HepG2 (cell line): ENCODE data around the gene MIGA2. TPM values are rescaled to one million over a fixed set of nuclear protein-coding genes. Genes with fewer than 3 reads are reported as not detected.

Experiments
- ARNTL ChIP-seq: sonication (generic); formaldehyde crosslinking; IDR thresholded peaks from 2 replicates; pipeline ENCODE4 v1.4.0; 2020; ENCODE audit warnings: mild to moderate bottlenecking, missing genetic modification reagents
- ASH2L ChIP-seq: fragments of 300-600, 200-600 bp; sonication (generic); IDR thresholded peaks from 2 replicates; pipeline ENCODE4 v1.7.0; 2017; ENCODE audit warnings: low read depth, mild to moderate bottlenecking, moderate library complexity, mixed read lengths, low read length; ENCODE audit not compliant: insufficient read length
- CBFB ChIP-seq: sonication (generic); formaldehyde crosslinking; IDR thresholded peaks from 2 replicates; pipeline ENCODE4 v1.4.0; 2020; ENCODE audit warnings: missing genetic modification reagents
- DR1 ChIP-seq: sonication (generic); formaldehyde crosslinking; IDR thresholded peaks from 2 replicates; pipeline ENCODE4 v1.8.0; 2021; ENCODE audit warnings: mild to moderate bottlenecking, missing genetic modification reagents, inconsistent platforms
- ELF3 ChIP-seq: IDR thresholded peaks from 2 replicates; pipeline ENCODE4 v1.6.1; 2016; ENCODE audit warnings: missing genetic modification reagents, missing compliant biosample characterization
- GATAD1 ChIP-seq: IDR thresholded peaks from 2 replicates; pipeline ENCODE4 v1.6.1; 2016; ENCODE audit warnings: missing genetic modification reagents, missing compliant biosample characterization
- HNRNPL ChIP-seq: fragments of 200-400 bp; formaldehyde crosslinking; IDR thresholded peaks from 2 replicates; pipeline ENCODE4 v1.6.1; 2017; ENCODE audit warnings: mild to moderate bottlenecking, low read depth, low read length
- HOXA3 ChIP-seq: sonication (generic); formaldehyde crosslinking; IDR thresholded peaks from 2 replicates; pipeline ENCODE4 v1.5.0; 2020; ENCODE audit warnings: missing genetic modification reagents
- ISX ChIP-seq: sonication (generic); formaldehyde crosslinking; conservative IDR thresholded peaks from 2 replicates; pipeline ENCODE4 v1.5.0; 2020; ENCODE audit warnings: missing genetic modification reagents
- KLF11 ChIP-seq: IDR thresholded peaks from 2 replicates; pipeline ENCODE4 v1.6.1; 2016; ENCODE audit warnings: missing compliant biosample characterization
- MEF2D ChIP-seq: sonication (generic); formaldehyde crosslinking; IDR thresholded peaks from 2 replicates; pipeline ENCODE4 v1.5.1; 2020; ENCODE audit warnings: mild to moderate bottlenecking, missing genetic modification reagents
- NFKBIZ ChIP-seq: IDR thresholded peaks from 2 replicates; pipeline ENCODE4 v1.6.1; 2018; ENCODE audit warnings: missing genetic modification reagents, missing compliant biosample characterization
- PTBP1 ChIP-seq: fragments of 200-400 bp; formaldehyde crosslinking; IDR thresholded peaks from 2 replicates; pipeline ENCODE4 v1.6.1; 2018; ENCODE audit warnings: low read length, low read depth; ENCODE audit not compliant: poor library complexity, severe bottlenecking
- TEAD2 ChIP-seq: sonication (generic); formaldehyde crosslinking; IDR thresholded peaks from 2 replicates; pipeline ENCODE4 v1.9.0; 2021; ENCODE audit warnings: missing genetic modification reagents
- ZNF816 ChIP-seq: sonication (generic); formaldehyde crosslinking; IDR thresholded peaks from 2 replicates; pipeline ENCODE4 v1.8.0; 2022; ENCODE audit warnings: missing genetic modification reagents, mild to moderate bottlenecking, borderline replicate concordance
- polyA plus RNA-seq, 8 experiments: library from polyadenylated mRNA; depleted of rRNA in 3 of 8; stranded (reverse) in 7 of 8; unstranded in 1 of 8; fragments of >200 nt; fragmentation: Illumina TruSeq in 4 of 8; extraction: Trizol in 4 of 8; gene quantifications; 2 replicates each; pipeline versions ENCODE4 v1.2.1 to v1.2.3, GENCODE V29; 2011 to 2016; ENCODE audit warnings: low read depth in 4 of 8, missing spikeins in 1 of 8, mixed read lengths in 1 of 8; ENCODE audit not compliant: insufficient read depth in 1 of 8
- total RNA-seq, 5 experiments: library from RNA; depleted of rRNA; stranded (reverse); fragments of >200 nt; fragmentation: Illumina TruSeq; extraction: Trizol; gene quantifications; 2 replicates each; pipeline ENCODE4 v1.2.3, GENCODE V29; 2016; ENCODE audit warnings: low read depth in 1 of 5
- TF ChIP-seq, protein P1 (sequence below): sonication (generic); formaldehyde crosslinking; IDR thresholded peaks from 2 replicates; pipeline ENCODE4 v1.4.0; 2020; ENCODE audit warnings: missing genetic modification reagents, borderline replicate concordance
- TF ChIP-seq, protein P2 (sequence below): sonication (generic); formaldehyde crosslinking; IDR thresholded peaks from 2 replicates; pipeline ENCODE4 v1.5.0; 2020; ENCODE audit warnings: missing genetic modification reagents
- TF ChIP-seq, protein P3 (sequence below): IDR thresholded peaks from 2 replicates; pipeline ENCODE4 v1.6.1; 2018; ENCODE audit warnings: missing genetic modification reagents
- TF ChIP-seq, protein P4 (sequence below): sonication (generic); formaldehyde crosslinking; conservative IDR thresholded peaks from 2 replicates; pipeline ENCODE4 v1.4.0; 2020; ENCODE audit warnings: missing genetic modification reagents
- TF ChIP-seq, protein P5 (sequence below): sonication (generic); formaldehyde crosslinking; IDR thresholded peaks from 2 replicates; pipeline ENCODE4 v1.8.0; 2022; ENCODE audit warnings: missing genetic modification reagents, mild to moderate bottlenecking, inconsistent platforms, borderline replicate concordance

The MIGA2 gene
- total and polyA plus RNA-seq, 2 of the 13 experiments (the other 11 are each of a cell fraction or from before 2014, with no cell fraction given): 10.8 to 17.1 TPM

DNA sequence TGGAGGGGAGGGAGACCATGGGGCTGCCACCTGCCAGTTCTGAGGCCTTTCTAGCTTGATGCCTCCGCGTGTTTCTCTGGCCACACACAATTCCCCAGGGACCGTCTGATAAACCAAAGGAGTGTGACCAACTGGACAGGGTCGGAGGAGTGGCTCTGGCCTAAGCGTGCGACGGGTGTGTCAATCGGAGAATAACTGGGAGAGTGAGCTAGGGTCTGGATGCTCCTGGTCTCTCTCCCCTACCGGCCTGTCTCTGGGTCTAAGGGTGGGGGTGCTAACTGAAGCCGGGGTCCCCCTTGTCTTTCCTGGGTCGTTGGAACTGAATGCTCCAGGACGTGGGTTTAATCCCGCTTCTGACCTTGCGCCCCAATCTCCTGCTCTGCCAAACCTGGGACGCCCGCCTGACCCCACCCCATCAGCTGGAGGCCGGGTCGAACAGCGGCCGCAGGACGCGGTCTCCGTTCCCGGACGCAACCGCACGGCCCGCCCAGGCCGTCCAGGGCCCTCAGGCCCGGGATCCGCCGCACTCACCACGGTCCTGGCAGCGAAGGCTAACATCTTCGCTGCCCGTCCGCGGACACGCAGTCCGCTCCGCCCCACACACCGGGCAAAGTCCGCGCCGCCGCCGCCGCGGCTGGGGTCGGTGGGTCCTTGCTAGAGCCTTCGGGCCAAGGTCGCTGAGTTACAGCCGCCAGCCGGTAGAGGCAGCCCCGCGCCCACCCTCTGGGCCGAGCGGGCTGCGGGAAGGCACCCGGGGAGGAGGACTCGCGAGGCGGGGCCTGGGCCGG lies 73.7 kb downstream of the MIGA2 start (continued):
- TF ChIP-seq, protein P1, sequence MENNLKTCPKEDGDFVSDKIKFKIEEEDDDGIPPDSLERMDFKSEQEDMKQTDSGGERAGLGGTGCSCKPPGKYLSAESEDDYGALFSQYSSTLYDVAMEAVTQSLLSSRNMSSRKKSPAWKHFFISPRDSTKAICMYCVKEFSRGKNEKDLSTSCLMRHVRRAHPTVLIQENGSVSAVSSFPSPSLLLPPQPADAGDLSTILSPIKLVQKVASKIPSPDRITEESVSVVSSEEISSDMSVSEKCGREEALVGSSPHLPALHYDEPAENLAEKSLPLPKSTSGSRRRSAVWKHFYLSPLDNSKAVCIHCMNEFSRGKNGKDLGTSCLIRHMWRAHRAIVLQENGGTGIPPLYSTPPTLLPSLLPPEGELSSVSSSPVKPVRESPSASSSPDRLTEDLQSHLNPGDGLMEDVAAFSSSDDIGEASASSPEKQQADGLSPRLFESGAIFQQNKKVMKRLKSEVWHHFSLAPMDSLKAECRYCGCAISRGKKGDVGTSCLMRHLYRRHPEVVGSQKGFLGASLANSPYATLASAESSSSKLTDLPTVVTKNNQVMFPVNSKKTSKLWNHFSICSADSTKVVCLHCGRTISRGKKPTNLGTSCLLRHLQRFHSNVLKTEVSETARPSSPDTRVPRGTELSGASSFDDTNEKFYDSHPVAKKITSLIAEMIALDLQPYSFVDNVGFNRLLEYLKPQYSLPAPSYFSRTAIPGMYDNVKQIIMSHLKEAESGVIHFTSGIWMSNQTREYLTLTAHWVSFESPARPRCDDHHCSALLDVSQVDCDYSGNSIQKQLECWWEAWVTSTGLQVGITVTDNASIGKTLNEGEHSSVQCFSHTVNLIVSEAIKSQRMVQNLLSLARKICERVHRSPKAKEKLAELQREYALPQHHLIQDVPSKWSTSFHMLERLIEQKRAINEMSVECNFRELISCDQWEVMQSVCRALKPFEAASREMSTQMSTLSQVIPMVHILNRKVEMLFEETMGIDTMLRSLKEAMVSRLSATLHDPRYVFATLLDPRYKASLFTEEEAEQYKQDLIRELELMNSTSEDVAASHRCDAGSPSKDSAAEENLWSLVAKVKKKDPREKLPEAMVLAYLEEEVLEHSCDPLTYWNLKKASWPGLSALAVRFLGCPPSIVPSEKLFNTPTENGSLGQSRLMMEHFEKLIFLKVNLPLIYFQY (CRISPR knock-in tag): peak; percentile 92
- TF ChIP-seq, protein P2, sequence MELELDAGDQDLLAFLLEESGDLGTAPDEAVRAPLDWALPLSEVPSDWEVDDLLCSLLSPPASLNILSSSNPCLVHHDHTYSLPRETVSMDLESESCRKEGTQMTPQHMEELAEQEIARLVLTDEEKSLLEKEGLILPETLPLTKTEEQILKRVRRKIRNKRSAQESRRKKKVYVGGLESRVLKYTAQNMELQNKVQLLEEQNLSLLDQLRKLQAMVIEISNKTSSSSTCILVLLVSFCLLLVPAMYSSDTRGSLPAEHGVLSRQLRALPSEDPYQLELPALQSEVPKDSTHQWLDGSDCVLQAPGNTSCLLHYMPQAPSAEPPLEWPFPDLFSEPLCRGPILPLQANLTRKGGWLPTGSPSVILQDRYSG (CRISPR knock-in tag): no peak
- TF ChIP-seq CBFB (CRISPR knock-in tag) (peak; percentile 48; the same call in 1 of the 2 replicates), DR1 (CRISPR knock-in tag) (peak; percentile 23; the same call in 1 of the 2 replicates), TEAD2 (CRISPR knock-in tag) (0 out of 2 replicates have a peak, but pooled peaks have one; percentile 8), ISX (CRISPR knock-in tag) (peak; percentile 44; the same call in 1 of the 2 replicates), NFKBIZ (no peak; the same call in 1 of the 2 replicates), ELF3 (0 out of 2 replicates have a peak, but pooled peaks have one; percentile 4), KLF11 (CRISPR knock-in tag) (no peak), PTBP1 (no peak), HNRNPL (0 out of 2 replicates have a peak, but pooled peaks have one; percentile 26), ARNTL (CRISPR knock-in tag) (no peak), HOXA3 (CRISPR knock-in tag) (peak; percentile 68), GATAD1 (CRISPR knock-in tag) (no peak), ZNF816 (CRISPR knock-in tag) (peak; percentile 56; the same call in 1 of the 2 replicates), MEF2D (CRISPR knock-in tag) (no peak), ASH2L (peak; percentile 41)
- TF ChIP-seq, protein P3, sequence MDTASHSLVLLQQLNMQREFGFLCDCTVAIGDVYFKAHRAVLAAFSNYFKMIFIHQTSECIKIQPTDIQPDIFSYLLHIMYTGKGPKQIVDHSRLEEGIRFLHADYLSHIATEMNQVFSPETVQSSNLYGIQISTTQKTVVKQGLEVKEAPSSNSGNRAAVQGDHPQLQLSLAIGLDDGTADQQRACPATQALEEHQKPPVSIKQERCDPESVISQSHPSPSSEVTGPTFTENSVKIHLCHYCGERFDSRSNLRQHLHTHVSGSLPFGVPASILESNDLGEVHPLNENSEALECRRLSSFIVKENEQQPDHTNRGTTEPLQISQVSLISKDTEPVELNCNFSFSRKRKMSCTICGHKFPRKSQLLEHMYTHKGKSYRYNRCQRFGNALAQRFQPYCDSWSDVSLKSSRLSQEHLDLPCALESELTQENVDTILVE (CRISPR knock-in tag): peak; percentile 89; the same call in 1 of the 2 replicates
- TF ChIP-seq, protein P4, sequence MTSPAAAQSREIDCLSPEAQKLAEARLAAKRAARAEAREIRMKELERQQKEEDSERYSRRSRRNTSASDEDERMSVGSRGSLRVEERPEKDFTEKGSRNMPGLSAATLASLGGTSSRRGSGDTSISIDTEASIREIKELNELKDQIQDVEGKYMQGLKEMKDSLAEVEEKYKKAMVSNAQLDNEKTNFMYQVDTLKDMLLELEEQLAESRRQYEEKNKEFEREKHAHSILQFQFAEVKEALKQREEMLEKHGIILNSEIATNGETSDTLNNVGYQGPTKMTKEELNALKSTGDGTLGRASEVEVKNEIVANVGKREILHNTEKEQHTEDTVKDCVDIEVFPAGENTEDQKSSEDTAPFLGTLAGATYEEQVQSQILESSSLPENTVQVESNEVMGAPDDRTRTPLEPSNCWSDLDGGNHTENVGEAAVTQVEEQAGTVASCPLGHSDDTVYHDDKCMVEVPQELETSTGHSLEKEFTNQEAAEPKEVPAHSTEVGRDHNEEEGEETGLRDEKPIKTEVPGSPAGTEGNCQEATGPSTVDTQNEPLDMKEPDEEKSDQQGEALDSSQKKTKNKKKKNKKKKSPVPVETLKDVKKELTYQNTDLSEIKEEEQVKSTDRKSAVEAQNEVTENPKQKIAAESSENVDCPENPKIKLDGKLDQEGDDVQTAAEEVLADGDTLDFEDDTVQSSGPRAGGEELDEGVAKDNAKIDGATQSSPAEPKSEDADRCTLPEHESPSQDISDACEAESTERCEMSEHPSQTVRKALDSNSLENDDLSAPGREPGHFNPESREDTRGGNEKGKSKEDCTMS (CRISPR knock-in tag): no peak
- TF ChIP-seq, protein P5, sequence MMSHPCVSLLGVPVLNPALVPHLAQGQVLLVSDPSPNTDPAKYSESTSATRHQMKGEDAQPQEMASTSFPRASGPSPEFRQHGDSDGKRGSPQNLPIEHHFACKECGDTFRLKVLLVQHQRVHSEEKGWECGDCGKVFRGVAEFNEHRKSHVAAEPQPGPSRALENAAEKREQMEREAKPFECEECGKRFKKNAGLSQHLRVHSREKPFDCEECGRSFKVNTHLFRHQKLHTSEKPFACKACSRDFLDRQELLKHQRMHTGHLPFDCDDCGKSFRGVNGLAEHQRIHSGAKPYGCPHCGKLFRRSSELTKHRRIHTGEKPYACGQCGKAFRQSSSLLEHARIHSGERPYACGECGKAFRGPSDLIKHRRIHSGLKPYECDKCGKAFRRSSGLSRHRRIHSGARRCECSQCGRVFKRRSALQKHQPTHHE: no peak
